HCT116 (cell line): Measurements from ENCODE around the gene UGP2. TPM values are rescaled to one million over a fixed set of nuclear protein-coding genes. Genes with fewer than 3 reads are reported as not detected.

Experiments
- ATAC-seq: fragments of 200-7000 bp; cut with Tn5 transposase; 2 replicates; pipeline ENCODE4 v1.9.1; 2020; ENCODE audit warnings: mild to moderate bottlenecking, moderate library complexity
- BruUV-seq: library from RNA; stranded (reverse); fragments of 400-500 nt; replicated peaks from 2 replicates; lab custom pipeline; 2021; lab: Mats Ljungman, UMichigan
- CTCF ChIA-PET: fragments of 300-600 bp; sonication (Branson Sonifier 250); formaldehyde crosslinking; loops from one replicate; lab custom pipeline; 2021; ENCODE audit warnings: antibody characterized with exemption; lab: Charles Lee
- POLR2A ChIA-PET: fragments of 300-600, 350-600 bp; sonication (Branson Sonifier 250); formaldehyde crosslinking; loops from one replicate; lab custom pipeline; 2021; ENCODE audit warnings: antibody characterized with exemption; lab: Charles Lee
- RAD21 ChIA-PET, 2 experiments: fragments of 300-600 bp; sonication (Branson Sonifier 250); formaldehyde crosslinking; loops; one replicate each; lab custom pipeline; 2023; ENCODE audit warnings: low total read pairs in 2 of 2; ENCODE audit not compliant: uncharacterized antibody in 2 of 2, unreplicated experiment in 2 of 2, low non-redundant PET in 1 of 2; lab: Charles Lee
- DNase-seq: peaks from one replicate; pipeline ENCODE4 v3.0.0-alpha.2; 2010; ENCODE audit warnings: low read depth, low spot score
- H2AFZ ChIP-seq: fragments of 200-600 bp; shearing (Covaris generic), sonication (generic); 2 replicates; pipeline ENCODE4 v1.6.1; 2017; ENCODE audit warnings: low read depth, mixed run types, mixed read lengths, antibody characterized with exemption, low read length; ENCODE audit not compliant: poor library complexity, severe bottlenecking
- H3K27ac ChIP-seq: 2 replicates; pipeline ENCODE4 v1.5.1; 2012; ENCODE audit warnings: low read depth, low read length
- H3K27me3 ChIP-seq: fragments of 200-600 bp; sonication (generic); 2 replicates; pipeline ENCODE4 v1.6.1; 2016; ENCODE audit warnings: mixed run types, low read length, mixed read lengths; ENCODE audit not compliant: insufficient read depth
- H3K36me3 ChIP-seq, 2 experiments: fragments of 200-500 bp in 1 of 2; fragments of 200-600 bp in 1 of 2; sonication (Bioruptor generic) in 1 of 2; sonication (generic) in 1 of 2; 2 replicates each; pipeline versions ENCODE4 v1.5.1 to v1.6.1; 2014 to 2016; ENCODE audit warnings: low read length in 2 of 2, inconsistent platforms in 1 of 2, mixed read lengths in 1 of 2, mixed run types in 1 of 2; ENCODE audit not compliant: insufficient read depth in 2 of 2, control insufficient read depth in 1 of 2
- H3K4me1 ChIP-seq, 2 experiments: fragments of 200-600 bp in 1 of 2; sonication (generic) in 1 of 2; 2 replicates each; pipeline versions ENCODE4 v1.5.1 to v1.6.1; 2012 to 2017; ENCODE audit warnings: low read length in 2 of 2, inconsistent platforms in 1 of 2, mild to moderate bottlenecking in 1 of 2, mixed read lengths in 1 of 2, mixed run types in 1 of 2, moderate library complexity in 1 of 2; ENCODE audit not compliant: insufficient read depth in 2 of 2, control insufficient read depth in 1 of 2
- H3K4me2 ChIP-seq: fragments of 200-600 bp; sonication (generic); 2 replicates; pipeline ENCODE4 v1.6.1; 2017; ENCODE audit warnings: mixed run types, low read length, mixed read lengths
- H3K4me3 ChIP-seq, 2 experiments: fragments of 200-600 bp in 1 of 2; sonication (generic) in 1 of 2; replicated peaks in 1 of 2; 2 replicates each; pipeline ENCODE4 v1.5.1; 2011 to 2016; ENCODE audit warnings: low read length in 2 of 2, control low read depth in 1 of 2, low read depth in 1 of 2, mild to moderate bottlenecking in 1 of 2, mixed read lengths in 1 of 2, mixed run types in 1 of 2
- H3K79me2 ChIP-seq: fragments of 200-600 bp; sonication (generic); 2 replicates; pipeline ENCODE4 v1.6.1; 2017; ENCODE audit warnings: mild to moderate bottlenecking, mixed run types, low read length, moderate library complexity, mixed read lengths; ENCODE audit not compliant: insufficient read depth
- H3K9ac ChIP-seq: fragments of 200-600 bp; sonication (generic); 2 replicates; pipeline ENCODE4 v1.6.1; 2016; ENCODE audit warnings: low read length, mixed read lengths
- H3K9me2 ChIP-seq: fragments of 200-600 bp; sonication (generic), shearing (Covaris generic); 2 replicates; pipeline ENCODE4 v1.6.1; 2017; ENCODE audit warnings: mixed run types, mild to moderate bottlenecking, moderate library complexity; ENCODE audit not compliant: insufficient read depth
- H3K9me3 ChIP-seq, 2 experiments: fragments of 200-500 bp in 1 of 2; fragments of 200-600 bp in 1 of 2; sonication (Bioruptor generic) in 1 of 2; sonication (generic) in 1 of 2; 2 replicates each; pipeline ENCODE4 v1.6.1; 2014 to 2017; ENCODE audit warnings: low read length in 2 of 2, mixed read lengths in 2 of 2, inconsistent platforms in 1 of 2, low read depth in 1 of 2, mild to moderate bottlenecking in 1 of 2, mixed run types in 1 of 2, moderate library complexity in 1 of 2; ENCODE audit not compliant: control insufficient read depth in 1 of 2, insufficient read depth in 1 of 2
- H4K20me1 ChIP-seq: fragments of 200-600 bp; sonication (generic), shearing (Covaris generic); 2 replicates; pipeline ENCODE4 v1.6.1; 2017; ENCODE audit warnings: mixed run types, mild to moderate bottlenecking, moderate library complexity; ENCODE audit not compliant: insufficient read depth
- CBX3 ChIP-seq: IDR thresholded peaks from 2 replicates; pipeline ENCODE4 v1.6.1; 2012; ENCODE audit warnings: low read depth
- CEBPB ChIP-seq: IDR thresholded peaks from 2 replicates; pipeline ENCODE4 v1.6.1; 2012; ENCODE audit warnings: low read depth
- EGR1 ChIP-seq: IDR thresholded peaks from 2 replicates; pipeline ENCODE4 v1.6.1; 2012; ENCODE audit warnings: low read depth
- ELF1 ChIP-seq: IDR thresholded peaks from 2 replicates; pipeline ENCODE4 v1.6.1; 2012; ENCODE audit warnings: low read depth, borderline replicate concordance
- EZH2 ChIP-seq: fragments of 200-600 bp; sonication (generic); IDR thresholded peaks from 2 replicates; pipeline ENCODE4 v1.6.1; 2017; ENCODE audit warnings: antibody characterized with exemption, mixed run types
- FOSL1 ChIP-seq: IDR thresholded peaks from 2 replicates; pipeline ENCODE4 v1.6.1; 2012; ENCODE audit warnings: low read depth
- JUND ChIP-seq: IDR thresholded peaks from 2 replicates; pipeline ENCODE4 v1.6.1; 2012
- POLR2A ChIP-seq: IDR thresholded peaks from 2 replicates; pipeline ENCODE4 v1.7.0; 2011; ENCODE audit warnings: borderline replicate concordance; ENCODE audit not compliant: insufficient read depth, insufficient read length; ENCODE audit errors: extremely low read depth
- POLR2AphosphoS5 ChIP-seq: IDR thresholded peaks from 2 replicates; pipeline ENCODE4 v1.6.1; 2011; ENCODE audit warnings: mild to moderate bottlenecking, low read depth, low read length, moderate library complexity
- RAD21 ChIP-seq: IDR thresholded peaks from 2 replicates; pipeline ENCODE4 v1.6.1; 2012; ENCODE audit warnings: low read depth, mild to moderate bottlenecking
- SIN3A ChIP-seq: IDR thresholded peaks from 2 replicates; pipeline ENCODE4 v1.6.1; 2012; ENCODE audit warnings: low read depth
- SP1 ChIP-seq: IDR thresholded peaks from 2 replicates; pipeline ENCODE4 v1.6.1; 2012; ENCODE audit warnings: low read depth
- SRF ChIP-seq: IDR thresholded peaks from 2 replicates; pipeline ENCODE4 v1.6.1; 2012; ENCODE audit warnings: low read depth
- YY1 ChIP-seq: IDR thresholded peaks from 2 replicates; pipeline ENCODE4 v1.6.1; 2011; ENCODE audit warnings: low read length, low read depth, moderate library complexity, mild to moderate bottlenecking; ENCODE audit not compliant: insufficient replicate concordance; ENCODE audit errors: extremely low read depth
- ZFX ChIP-seq: fragments of 450-650 bp; IDR thresholded peaks from 2 replicates; pipeline ENCODE4 v1.6.1; 2017
- ZNF274 ChIP-seq: fragments of 200-500 bp; sonication (Bioruptor generic); IDR thresholded peaks from 2 replicates; pipeline ENCODE4 v1.6.1; 2014; ENCODE audit warnings: mild to moderate bottlenecking, low read depth, low read length, inconsistent platforms
- intact Hi-C: fragments of 100-400 bp; cut with micrococcal nuclease; formaldehyde crosslinking; loops from 2 replicates; pipeline ENCODE4 v1.10.0; 2022
- total RNA-seq: library from RNA; stranded (reverse); gene quantifications from one replicate; pipeline ENCODE4 v1.2.1, GENCODE V29; 2021; ENCODE audit not compliant: unreplicated experiment
- TF ChIP-seq, protein P1 (sequence below): IDR thresholded peaks from 2 replicates; pipeline ENCODE4 v1.6.1; 2012; ENCODE audit warnings: low read depth
- TF ChIP-seq, protein P2 (sequence below), 3 experiments: fragments of 200-600 bp in 1 of 3; sonication (generic) in 1 of 3; IDR thresholded peaks in 2 of 3; conservative IDR thresholded peaks in 1 of 3; 2 replicates each; pipeline ENCODE4 v1.5.1; 2012 to 2017; ENCODE audit warnings: low read depth in 2 of 3, low read length in 2 of 3, antibody characterized with exemption in 1 of 3, borderline replicate concordance in 1 of 3, control low read depth in 1 of 3, mild to moderate bottlenecking in 1 of 3, mixed read lengths in 1 of 3, mixed run types in 1 of 3, moderate library complexity in 1 of 3; ENCODE audit not compliant: insufficient read depth in 1 of 3
- TF ChIP-seq, protein P3 (sequence below): IDR thresholded peaks from 2 replicates; pipeline ENCODE4 v1.6.1; 2012
- TF ChIP-seq, protein P4 (sequence below): IDR thresholded peaks from 2 replicates; pipeline ENCODE4 v1.6.1; 2012

UGP2 gene
- total RNA-seq, 1 experiment from 2014 or later: 57.1 TPM

DNA sequence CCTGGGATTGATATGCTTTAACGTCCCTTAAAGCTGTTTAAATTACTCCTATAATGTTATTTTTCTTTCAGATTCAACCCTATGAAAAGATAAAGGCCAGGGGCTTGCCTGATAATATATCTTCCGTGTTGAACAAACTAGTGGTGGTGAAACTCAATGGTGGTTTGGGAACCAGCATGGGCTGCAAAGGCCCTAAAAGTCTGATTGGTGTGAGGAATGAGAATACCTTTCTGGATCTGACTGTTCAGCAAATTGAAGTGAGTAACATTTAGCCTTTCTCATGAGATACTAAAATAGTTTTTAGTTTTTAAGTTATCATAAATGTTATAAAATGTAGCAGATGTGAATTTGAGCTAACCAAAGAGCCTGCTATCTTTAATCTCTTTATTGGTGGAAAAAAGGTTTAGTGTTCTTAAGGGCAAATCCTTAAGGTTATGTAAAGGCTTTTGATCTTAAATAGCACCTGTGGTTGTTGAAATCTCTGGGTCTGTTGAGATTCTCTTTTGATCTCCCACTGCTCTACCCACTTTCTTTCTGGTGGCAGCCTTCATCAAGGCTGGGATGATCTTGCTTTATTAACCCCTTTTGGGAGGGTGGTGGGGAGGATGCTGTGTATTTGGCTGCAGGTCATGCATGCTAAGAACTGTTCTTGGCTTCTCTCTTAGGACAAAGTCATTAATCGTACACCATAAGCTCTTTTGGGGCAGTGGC is 40.9 kb downstream of the UGP2 start (continued):
- TF ChIP-seq, protein P1, sequence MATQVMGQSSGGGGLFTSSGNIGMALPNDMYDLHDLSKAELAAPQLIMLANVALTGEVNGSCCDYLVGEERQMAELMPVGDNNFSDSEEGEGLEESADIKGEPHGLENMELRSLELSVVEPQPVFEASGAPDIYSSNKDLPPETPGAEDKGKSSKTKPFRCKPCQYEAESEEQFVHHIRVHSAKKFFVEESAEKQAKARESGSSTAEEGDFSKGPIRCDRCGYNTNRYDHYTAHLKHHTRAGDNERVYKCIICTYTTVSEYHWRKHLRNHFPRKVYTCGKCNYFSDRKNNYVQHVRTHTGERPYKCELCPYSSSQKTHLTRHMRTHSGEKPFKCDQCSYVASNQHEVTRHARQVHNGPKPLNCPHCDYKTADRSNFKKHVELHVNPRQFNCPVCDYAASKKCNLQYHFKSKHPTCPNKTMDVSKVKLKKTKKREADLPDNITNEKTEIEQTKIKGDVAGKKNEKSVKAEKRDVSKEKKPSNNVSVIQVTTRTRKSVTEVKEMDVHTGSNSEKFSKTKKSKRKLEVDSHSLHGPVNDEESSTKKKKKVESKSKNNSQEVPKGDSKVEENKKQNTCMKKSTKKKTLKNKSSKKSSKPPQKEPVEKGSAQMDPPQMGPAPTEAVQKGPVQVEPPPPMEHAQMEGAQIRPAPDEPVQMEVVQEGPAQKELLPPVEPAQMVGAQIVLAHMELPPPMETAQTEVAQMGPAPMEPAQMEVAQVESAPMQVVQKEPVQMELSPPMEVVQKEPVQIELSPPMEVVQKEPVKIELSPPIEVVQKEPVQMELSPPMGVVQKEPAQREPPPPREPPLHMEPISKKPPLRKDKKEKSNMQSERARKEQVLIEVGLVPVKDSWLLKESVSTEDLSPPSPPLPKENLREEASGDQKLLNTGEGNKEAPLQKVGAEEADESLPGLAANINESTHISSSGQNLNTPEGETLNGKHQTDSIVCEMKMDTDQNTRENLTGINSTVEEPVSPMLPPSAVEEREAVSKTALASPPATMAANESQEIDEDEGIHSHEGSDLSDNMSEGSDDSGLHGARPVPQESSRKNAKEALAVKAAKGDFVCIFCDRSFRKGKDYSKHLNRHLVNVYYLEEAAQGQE: no peak
- TF ChIP-seq SIN3A (no peak), EZH2 (no peak), CEBPB (no peak), SP1 (no peak), FOSL1 (no peak), POLR2A (no peak)
- TF ChIP-seq, all 23 proteins: peak for 0

DNA sequence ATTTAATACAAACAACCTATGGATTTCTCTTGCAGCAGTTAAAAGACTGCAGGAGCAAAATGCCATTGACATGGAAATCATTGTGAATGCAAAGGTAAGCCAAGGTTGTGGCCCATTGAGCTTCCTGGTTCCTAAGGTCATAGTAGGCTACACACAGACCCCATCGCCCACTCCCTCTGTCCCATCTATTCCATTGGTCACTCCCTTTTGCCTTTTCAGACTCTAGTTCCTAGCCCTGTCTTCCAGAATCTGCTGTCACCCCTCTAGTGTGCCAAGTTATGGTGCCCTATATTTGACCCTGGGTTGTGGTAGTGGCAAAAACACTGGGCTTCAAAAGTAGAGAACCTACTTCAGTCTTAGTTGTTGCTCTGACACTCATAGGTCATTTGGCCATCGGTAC is 44.7 kb downstream of the UGP2 start:
- POLR2A ChIA-PET: interaction anchor here (0.6 kb wide), 1 partner anchor 306 kb away, joined by 3 read pairs; no protein-coding TSS in a partner anchor
- Histone ChIP-seq H3K4me2 (no peak overlapping the region), H3K9me3 (no peaks in the 10 kb centered on the region), H3K27ac (no peak overlapping the region), H4K20me1 (no peaks in the 10 kb centered on the region), H3K4me3 (no peak overlapping the region), H3K4me1 (no peaks in the 10 kb centered on the region), H3K9ac (no peak overlapping the region), H3K9me2 (no peaks in the 10 kb centered on the region), H3K27me3 (no peaks in the 10 kb centered on the region), H3K36me3 (peaks cover 14% of the 10 kb centered on the region in 2 experiments; a peak in 3 of 4 replicates), H3K79me2 (no peaks in the 10 kb centered on the region), H2AFZ (no peak overlapping the region)
- RAD21 ChIA-PET: no interaction called here
- ATAC-seq (no peak), DNase-seq (no peak)
- CTCF ChIA-PET: no interaction called here
- intact Hi-C loops: loop anchor here (10.0 kb wide), 1 partner anchor 302 kb away; the partner anchor contains the start of genes MDH1 and WDPCP
- BruUV-seq: no TSS peak
- TF ChIP-seq SP1: no peak
- TF ChIP-seq ELF1: no peak
- no peak for TF ChIP-seq CBX3
- TF ChIP-seq CEBPB: no peak
- no peak for TF ChIP-seq POLR2AphosphoS5
- TF ChIP-seq, protein P2, sequence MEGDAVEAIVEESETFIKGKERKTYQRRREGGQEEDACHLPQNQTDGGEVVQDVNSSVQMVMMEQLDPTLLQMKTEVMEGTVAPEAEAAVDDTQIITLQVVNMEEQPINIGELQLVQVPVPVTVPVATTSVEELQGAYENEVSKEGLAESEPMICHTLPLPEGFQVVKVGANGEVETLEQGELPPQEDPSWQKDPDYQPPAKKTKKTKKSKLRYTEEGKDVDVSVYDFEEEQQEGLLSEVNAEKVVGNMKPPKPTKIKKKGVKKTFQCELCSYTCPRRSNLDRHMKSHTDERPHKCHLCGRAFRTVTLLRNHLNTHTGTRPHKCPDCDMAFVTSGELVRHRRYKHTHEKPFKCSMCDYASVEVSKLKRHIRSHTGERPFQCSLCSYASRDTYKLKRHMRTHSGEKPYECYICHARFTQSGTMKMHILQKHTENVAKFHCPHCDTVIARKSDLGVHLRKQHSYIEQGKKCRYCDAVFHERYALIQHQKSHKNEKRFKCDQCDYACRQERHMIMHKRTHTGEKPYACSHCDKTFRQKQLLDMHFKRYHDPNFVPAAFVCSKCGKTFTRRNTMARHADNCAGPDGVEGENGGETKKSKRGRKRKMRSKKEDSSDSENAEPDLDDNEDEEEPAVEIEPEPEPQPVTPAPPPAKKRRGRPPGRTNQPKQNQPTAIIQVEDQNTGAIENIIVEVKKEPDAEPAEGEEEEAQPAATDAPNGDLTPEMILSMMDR (IDR thresholded peaks at IDR 0.05 in 2 of 3, conservative IDR thresholded peaks at IDR 0.05 in 1 of 3; ENCODE audit: borderline replicate concordance in 1 of 3, insufficient read depth in 1 of 3, low read depth in 2 of 3, low read length in 2 of 3): no peak
- TF ChIP-seq, protein P3, sequence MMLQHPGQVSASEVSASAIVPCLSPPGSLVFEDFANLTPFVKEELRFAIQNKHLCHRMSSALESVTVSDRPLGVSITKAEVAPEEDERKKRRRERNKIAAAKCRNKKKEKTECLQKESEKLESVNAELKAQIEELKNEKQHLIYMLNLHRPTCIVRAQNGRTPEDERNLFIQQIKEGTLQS: no peak
- TF ChIP-seq EZH2: no peak
- TF ChIP-seq FOSL1: no peak
- no peak for TF ChIP-seq YY1
- TF ChIP-seq SRF: no peak
- no peak for TF ChIP-seq POLR2A
- TF ChIP-seq ZFX: no peak
- TF ChIP-seq EGR1: no peak
- no peak for TF ChIP-seq JUND
- no peak for TF ChIP-seq RAD21
- no peak for TF ChIP-seq ZNF274
- TF ChIP-seq, protein P4, sequence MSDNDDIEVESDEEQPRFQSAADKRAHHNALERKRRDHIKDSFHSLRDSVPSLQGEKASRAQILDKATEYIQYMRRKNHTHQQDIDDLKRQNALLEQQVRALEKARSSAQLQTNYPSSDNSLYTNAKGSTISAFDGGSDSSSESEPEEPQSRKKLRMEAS: no peak
